ENCODE measurements around the gene LIN28B. TPM values are rescaled to one million over a fixed set of nuclear protein-coding genes. Genes with fewer than 3 reads are reported as not detected.

Gene LIN28B
- total and polyA plus RNA-seq, 10 donors: not detected

DNA sequence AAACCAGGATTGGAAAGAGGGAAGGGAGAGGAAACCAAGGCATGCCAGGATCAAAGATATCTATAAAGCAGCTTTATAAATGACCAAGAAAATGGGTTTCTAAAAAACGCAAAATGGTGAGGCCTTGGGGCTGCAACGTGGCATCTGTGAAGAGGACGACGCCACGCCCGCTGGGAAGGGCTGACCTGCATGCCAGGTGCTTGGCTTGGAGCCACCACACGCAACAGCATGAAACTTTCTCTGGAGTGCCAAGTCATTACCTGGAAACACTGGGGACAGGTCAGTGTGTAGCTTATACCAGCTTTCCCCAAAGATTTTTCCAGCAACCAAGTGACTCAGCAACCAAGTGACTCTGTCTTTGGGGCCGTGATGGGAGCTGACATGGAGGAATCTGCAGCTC lies 140.4 kb downstream of the LIN28B start:
- Histone ChIP-seq H3K27me3 (replicated peaks in 1 of 7) (no peaks in the 10 kb centered on the region), H3K4me1 (no peaks in the 10 kb centered on the region), H3K27ac (no peak overlapping the region), H3K4me3 (no peak overlapping the region), H3K36me3 (no peaks in the 10 kb centered on the region), H3K9me3 (no peaks in the 10 kb centered on the region)
- DNase-seq: no peak
- WGBS, 5 donors: 85 to 95% (median 91%) methylated on average over 8 of the region's 8 CpGs
- intact Hi-C loops (cut with DNase I; ENCODE audit: low total_unique reads): no loop called here
- TF ChIP-seq POLR2AphosphoS5 (IDR thresholded peaks at IDR 0.05): no peak
- TF ChIP-seq, protein P1, sequence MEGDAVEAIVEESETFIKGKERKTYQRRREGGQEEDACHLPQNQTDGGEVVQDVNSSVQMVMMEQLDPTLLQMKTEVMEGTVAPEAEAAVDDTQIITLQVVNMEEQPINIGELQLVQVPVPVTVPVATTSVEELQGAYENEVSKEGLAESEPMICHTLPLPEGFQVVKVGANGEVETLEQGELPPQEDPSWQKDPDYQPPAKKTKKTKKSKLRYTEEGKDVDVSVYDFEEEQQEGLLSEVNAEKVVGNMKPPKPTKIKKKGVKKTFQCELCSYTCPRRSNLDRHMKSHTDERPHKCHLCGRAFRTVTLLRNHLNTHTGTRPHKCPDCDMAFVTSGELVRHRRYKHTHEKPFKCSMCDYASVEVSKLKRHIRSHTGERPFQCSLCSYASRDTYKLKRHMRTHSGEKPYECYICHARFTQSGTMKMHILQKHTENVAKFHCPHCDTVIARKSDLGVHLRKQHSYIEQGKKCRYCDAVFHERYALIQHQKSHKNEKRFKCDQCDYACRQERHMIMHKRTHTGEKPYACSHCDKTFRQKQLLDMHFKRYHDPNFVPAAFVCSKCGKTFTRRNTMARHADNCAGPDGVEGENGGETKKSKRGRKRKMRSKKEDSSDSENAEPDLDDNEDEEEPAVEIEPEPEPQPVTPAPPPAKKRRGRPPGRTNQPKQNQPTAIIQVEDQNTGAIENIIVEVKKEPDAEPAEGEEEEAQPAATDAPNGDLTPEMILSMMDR (IDR thresholded peaks at IDR 0.05 in 8 of 11, conservative IDR thresholded peaks at IDR 0.05 in 3 of 11): no peak
- TF ChIP-seq POLR2A (IDR thresholded peaks at IDR 0.05): no peak

DNA sequence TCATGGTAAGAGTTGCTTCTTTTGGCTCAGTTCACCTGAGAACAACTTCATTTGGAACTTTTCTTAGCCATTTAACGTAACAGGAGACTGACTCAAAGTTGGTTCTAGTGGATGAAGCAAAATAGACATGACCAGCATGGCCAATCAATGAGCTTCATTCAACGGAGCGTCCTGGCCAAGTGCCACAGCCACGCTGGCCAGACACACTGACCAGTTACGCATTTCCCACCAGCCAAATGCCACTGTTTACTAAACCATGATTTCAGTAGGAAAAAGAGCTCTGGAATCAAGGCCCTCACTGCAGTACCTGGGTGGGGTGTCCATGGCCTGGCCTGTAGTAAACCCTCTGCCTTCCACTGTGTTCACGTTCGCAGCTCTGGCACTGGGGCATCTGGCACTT lies 142.5 kb downstream of the LIN28B start:
- TF ChIP-seq POLR2A (IDR thresholded peaks at IDR 0.05): no peak
- TF ChIP-seq, protein P1 (IDR thresholded peaks at IDR 0.05 in 8 of 11, conservative IDR thresholded peaks at IDR 0.05 in 3 of 11): no peak
- no peak for TF ChIP-seq POLR2AphosphoS5 (IDR thresholded peaks at IDR 0.05)
- Histone ChIP-seq H3K4me1 (no peaks in the 10 kb centered on the region), H3K27ac (no peak overlapping the region), H3K27me3 (replicated peaks in 1 of 7) (no peaks in the 10 kb centered on the region), H3K9me3 (no peaks in the 10 kb centered on the region), H3K36me3 (no peaks in the 10 kb centered on the region), H3K4me3 (no peak overlapping the region)
- 85 to 93% (median 91%) methylated on average over 7 of the region's 7 CpGs for WGBS, 5 donors
- intact Hi-C loops (cut with DNase I; ENCODE audit: low total_unique reads): no loop called here
- no peak for DNase-seq

DNA sequence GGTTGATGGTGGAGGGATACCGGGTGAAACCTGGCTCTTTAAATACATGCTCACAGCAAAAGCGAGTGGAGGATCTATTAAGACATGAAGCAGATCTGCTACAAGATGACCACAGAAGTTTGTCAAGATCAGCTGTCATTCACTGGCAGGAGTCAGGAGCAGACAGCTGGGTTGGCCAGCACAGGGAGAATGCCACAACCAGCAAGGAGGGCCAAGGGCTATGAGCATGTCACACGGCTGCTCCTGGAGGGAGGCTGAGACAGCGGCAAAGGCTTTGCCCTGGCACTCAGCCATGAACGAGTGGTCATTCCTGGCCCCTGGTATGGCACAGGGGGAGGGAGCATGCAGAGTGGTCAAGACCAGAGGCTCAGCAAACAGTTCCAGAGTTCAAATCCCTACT lies 145.3 kb downstream of the LIN28B start:
- peaks cover 0 to 5% (median 0%) of the 10 kb centered on the region in 7 donors for H3K27me3 ChIP-seq (replicated peaks in 1 of 7)
- H3K27ac ChIP-seq: no peak overlapping the region
- H3K4me1 ChIP-seq: no peaks in the 10 kb centered on the region
- TF ChIP-seq POLR2A (IDR thresholded peaks at IDR 0.05) (no peak), POLR2AphosphoS5 (IDR thresholded peaks at IDR 0.05) (no peak)
- TF ChIP-seq, protein P1 (IDR thresholded peaks at IDR 0.05 in 8 of 11, conservative IDR thresholded peaks at IDR 0.05 in 3 of 11): no peak
- no peak for DNase-seq
- no peak overlapping the region for H3K4me3 ChIP-seq
- intact Hi-C loops (cut with DNase I; ENCODE audit: low total_unique reads): no loop called here
- 90 to 99% (median 91%) methylated on average over 5 of the region's 5 CpGs for WGBS, 5 donors
- no peaks in the 10 kb centered on the region for H3K36me3 ChIP-seq
- H3K9me3 ChIP-seq: no peaks in the 10 kb centered on the region

DNA sequence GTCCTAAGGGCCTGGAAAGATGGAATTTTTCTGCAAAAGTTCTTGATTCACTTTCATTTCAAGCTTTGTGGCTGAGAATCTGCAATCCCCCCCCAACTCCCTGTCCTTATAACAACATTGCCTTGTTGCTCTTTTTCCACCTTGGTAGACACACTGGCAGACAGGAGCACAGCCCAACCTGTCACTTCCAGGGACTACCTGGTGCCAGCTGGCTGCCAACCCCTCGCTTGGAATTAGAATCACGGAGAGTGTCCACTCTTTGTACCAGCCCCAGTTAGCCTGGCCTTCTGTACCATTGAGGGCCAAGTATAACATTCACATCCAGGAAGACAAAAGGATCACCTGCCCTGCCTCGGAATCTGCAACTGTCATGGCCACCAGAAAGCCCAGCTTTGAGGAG lies 148.2 kb downstream of the LIN28B start:
- TF ChIP-seq POLR2A (IDR thresholded peaks at IDR 0.05) (no peak), POLR2AphosphoS5 (IDR thresholded peaks at IDR 0.05) (no peak)
- TF ChIP-seq, protein P1 (IDR thresholded peaks at IDR 0.05 in 8 of 11, conservative IDR thresholded peaks at IDR 0.05 in 3 of 11): no peak
- Histone ChIP-seq H3K4me1 (no peaks in the 10 kb centered on the region), H3K27me3 (replicated peaks in 1 of 7) (peaks cover 0 to 6% (median 0%) of the 10 kb centered on the region in 7 donors), H3K9me3 (no peaks in the 10 kb centered on the region), H3K4me3 (no peak overlapping the region), H3K27ac (no peak overlapping the region), H3K36me3 (no peaks in the 10 kb centered on the region)
- intact Hi-C loops (cut with DNase I; ENCODE audit: low total_unique reads): no loop called here
- 83 to 94% (median 86%) methylated on average over 3 of the region's 3 CpGs for WGBS, 5 donors
- no peak for DNase-seq

Data from spleen (tissue), 11 donors.